ENCODE results near the gene PPM1H. TPM values are rescaled to one million over a fixed set of nuclear protein-coding genes. Genes with fewer than 3 reads are reported as not detected.

The PPM1H gene
- total RNA-seq, 1 experiment from 2014 or later, result 12.0 TPM

DNA sequence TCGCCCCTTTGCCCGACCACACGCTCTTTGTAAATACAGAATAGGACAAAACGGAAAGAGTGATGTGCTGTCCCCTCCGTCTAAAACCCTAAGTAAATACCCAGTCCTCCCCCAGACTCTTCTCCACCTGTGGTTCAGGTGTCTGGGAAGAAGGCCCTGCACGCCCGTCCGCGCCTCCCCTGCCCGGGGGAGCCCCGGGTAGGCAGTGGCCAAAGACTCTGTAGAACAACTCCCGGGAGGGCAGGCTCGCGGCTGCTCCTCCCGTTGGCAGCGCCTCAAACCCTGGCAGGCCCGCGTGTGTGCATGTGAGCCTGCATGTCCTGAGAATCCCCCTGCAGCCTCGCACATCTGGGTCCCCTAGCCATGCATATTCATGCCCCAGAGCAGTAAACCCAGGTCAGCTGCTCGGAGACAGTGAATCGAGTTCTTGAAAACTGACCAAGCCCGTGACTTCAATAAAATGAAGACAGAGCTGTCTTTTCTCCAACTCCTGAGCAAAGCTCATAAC lies 302.5 kb downstream of the PPM1H start:
- no peaks in the 10 kb centered on the region for H3F3A ChIP-seq (ENCODE audit: low read length, unreplicated experiment)
- H3K4me2 ChIP-seq (ENCODE audit: low read length), result peak overlapping the region; percentile 65
- no peak for TF ChIP-seq CTCF (conservative IDR thresholded peaks at IDR 0.05; ENCODE audit: low read depth, low read length)
- TF ChIP-seq EZH2phosphoT487 (IDR thresholded peaks at IDR 0.05; ENCODE audit: borderline replicate concordance, low read length), result no peak
- TF ChIP-seq EZH2 (IDR thresholded peaks at IDR 0.05; ENCODE audit: low read length, unreplicated experiment), result no peak
- H3K27me3 ChIP-seq (ENCODE audit: low read length), result no peaks in the 10 kb centered on the region
- no TSS peak for BruUV-seq (replicated peaks)
- no peaks in the 10 kb centered on the region for H3K9me2 ChIP-seq (replicated peaks; ENCODE audit: low read length)
- H3K36me3 ChIP-seq (ENCODE audit: low read depth, low read length), result no peaks in the 10 kb centered on the region
- H3K4me3 ChIP-seq (ENCODE audit: low read length), result peak overlapping the region; percentile 56
- H3K27ac ChIP-seq (ENCODE audit: low read length), result no peak overlapping the region
- no peaks in the 10 kb centered on the region for H4K20me1 ChIP-seq (ENCODE audit: low read length)
- DNase-seq (no peak), ATAC-seq (peak; percentile 57)
- no peaks in the 10 kb centered on the region for H3K9me3 ChIP-seq (ENCODE audit: low read length)
- H3K9ac ChIP-seq (ENCODE audit: low read length), result no peak overlapping the region
- no peaks in the 10 kb centered on the region for H3K79me2 ChIP-seq (ENCODE audit: low read length)
- H2AFZ ChIP-seq (ENCODE audit: low read length), result peak overlapping the region; percentile 51
- intact Hi-C loops (cut with micrococcal nuclease), result no loop called here
- no peaks in the 10 kb centered on the region for H3K4me1 ChIP-seq (ENCODE audit: insufficient read depth, low read length)
- CTCF ChIA-PET, result interaction anchor here (0.5 kb wide), 1 partner anchor 27 kb away, joined by 3 read pairs; no protein-coding TSS in a partner anchor
- POLR2A ChIA-PET (ENCODE audit: unreplicated experiment), result no interaction called here

- no TSS peak for BruUV-seq (replicated peaks)
- DNase-seq, result no peak
- Histone ChIP-seq H3K4me1 (ENCODE audit: insufficient read depth, low read length) (no peaks in the 10 kb centered on the region), H3K4me3 (ENCODE audit: low read length) (peak overlapping the region; percentile 56), H3K36me3 (ENCODE audit: low read depth, low read length) (no peaks in the 10 kb centered on the region), H4K20me1 (ENCODE audit: low read length) (no peaks in the 10 kb centered on the region), H3K9ac (ENCODE audit: low read length) (no peak overlapping the region), H3K27me3 (ENCODE audit: low read length) (no peaks in the 10 kb centered on the region), H3K79me2 (ENCODE audit: low read length) (no peaks in the 10 kb centered on the region), H3K9me3 (ENCODE audit: low read length) (no peaks in the 10 kb centered on the region), H3K27ac (ENCODE audit: low read length) (no peak overlapping the region), H2AFZ (ENCODE audit: low read length) (peak overlapping the region; percentile 51), H3F3A (ENCODE audit: low read length, unreplicated experiment) (no peaks in the 10 kb centered on the region), H3K9me2 (replicated peaks; ENCODE audit: low read length) (no peaks in the 10 kb centered on the region), H3K4me2 (ENCODE audit: low read length) (peak overlapping the region; percentile 65)
- ChIA-PET CTCF (no interaction called here), POLR2A (ENCODE audit: unreplicated experiment) (no interaction called here)
- intact Hi-C loops (cut with micrococcal nuclease), result no loop called here
- TF ChIP-seq EZH2phosphoT487 (IDR thresholded peaks at IDR 0.05; ENCODE audit: borderline replicate concordance, low read length) (no peak), CTCF (conservative IDR thresholded peaks at IDR 0.05; ENCODE audit: low read depth, low read length) (no peak; the same call in 1 of the 2 replicates), EZH2 (IDR thresholded peaks at IDR 0.05; ENCODE audit: low read length, unreplicated experiment) (no peak)
- ATAC-seq, result peak; percentile 34
Observed at GRCh38 chr12:62631471-62632410, 303.2 kb downstream of the PPM1H start.
